GM03348 (cell line): ENCODE results near the gene SMYD3.

ENCODE experiments used
- DNase-seq: peaks from one replicate; pipeline ENCODE4 v3.0.0; 2012; ENCODE audit warnings: low spot score

Gene SMYD3

GRCh38 chr1:246515390-246516005 is 8.4 kb upstream of the SMYD3 start:
- DNase-seq: no peak

GRCh38 chr1:246513619-246514343 is 6.7 kb upstream of the SMYD3 start:
- no peak for DNase-seq

- DNase-seq: no peak
Observed at GRCh38 chr1:246513041-246513440, 6.0 kb upstream of the SMYD3 start.

- no peak for DNase-seq
Observed at GRCh38 chr1:246512635-246513034, 5.6 kb upstream of the SMYD3 start.

GRCh38 chr1:246512230-246512629 is 5.2 kb upstream of the SMYD3 start:
- DNase-seq: no peak

GRCh38 chr1:246511203-246511602 is 4.1 kb upstream of the SMYD3 start:
- DNase-seq: no peak

GRCh38 chr1:246510147-246511030 is 3.3 kb upstream of the SMYD3 start:
- no peak for DNase-seq

GRCh38 chr1:246508897-246509688 is 2.0 kb upstream of the SMYD3 start:
- DNase-seq: no peak

- DNase-seq: no peak
Observed at GRCh38 chr1:246506367-246506673, 759 bp downstream of the SMYD3 start.

- DNase-seq: no peak
Observed at GRCh38 chr1:246503341-246503740, 3.7 kb downstream of the SMYD3 start.

- peak; percentile 74 for DNase-seq
Observed at GRCh38 chr1:246497331-246497915, 9.7 kb downstream of the SMYD3 start.

- peak; percentile 84 for DNase-seq
Observed at GRCh38 chr1:246492611-246493245, 14.4 kb downstream of the SMYD3 start.

- DNase-seq: no peak
Observed at GRCh38 chr1:246491551-246492053, 15.5 kb downstream of the SMYD3 start.

GRCh38 chr1:246488674-246489073 is 18.4 kb downstream of the SMYD3 start:
- DNase-seq: no peak

- DNase-seq: peak; percentile 40
Observed at GRCh38 chr1:246483569-246483933, 23.5 kb downstream of the SMYD3 start.

- DNase-seq: peak; percentile 13
Observed at GRCh38 chr1:246482805-246483568, 24.1 kb downstream of the SMYD3 start.

GRCh38 chr1:246479061-246479460 is 28.0 kb downstream of the SMYD3 start:
- DNase-seq: no peak

- DNase-seq: no peak
Observed at GRCh38 chr1:246477634-246478033, 29.4 kb downstream of the SMYD3 start.

- DNase-seq: no peak
Observed at GRCh38 chr1:246476771-246477170, 30.3 kb downstream of the SMYD3 start.

- no peak for DNase-seq
Observed at GRCh38 chr1:246471688-246472087, 35.4 kb downstream of the SMYD3 start.
